Astrocyte (in vitro differentiated cells and primary cell): ENCODE results near the gene KCNMA1. TPM values are rescaled to one million over a fixed set of nuclear protein-coding genes. Genes with fewer than 3 reads are reported as not detected.
A peak's percentile ranks its signal among the peaks of the same experiment; 100 is the strongest.

Source experiments
- DNase-seq: peaks from one replicate; pipeline ENCODE4 v3.0.0-alpha.2; 2010; ENCODE audit warnings: low read depth
- FAIRE-seq: peaks from 2 replicates; lab custom pipeline; 2011; peaks lifted over from hg19 to GRCh38; lab: Jason Lieb, UNC
- H2AFZ ChIP-seq: 2 replicates; pipeline ENCODE4 v1.6.0; 2012; ENCODE audit warnings: low read depth, low read length, inconsistent platforms
- H3K27ac ChIP-seq: 2 replicates; pipeline ENCODE4 v1.5.1; 2011; ENCODE audit warnings: low read depth, low read length, inconsistent platforms
- H3K27me3 ChIP-seq: 2 replicates; pipeline ENCODE4 v1.6.0; 2011; ENCODE audit warnings: low read length, inconsistent platforms; ENCODE audit not compliant: insufficient read depth
- H3K36me3 ChIP-seq: 2 replicates; pipeline ENCODE4 v1.5.1; 2011; ENCODE audit warnings: low read length, inconsistent platforms; ENCODE audit not compliant: insufficient read depth
- H3K4me1 ChIP-seq: 2 replicates; pipeline ENCODE4 v1.5.1; 2011; ENCODE audit warnings: low read length, inconsistent platforms; ENCODE audit not compliant: insufficient read depth
- H3K4me2 ChIP-seq: 2 replicates; pipeline ENCODE4 v1.6.0; 2012; ENCODE audit warnings: low read length, inconsistent platforms
- H3K4me3 ChIP-seq: 2 replicates; pipeline ENCODE4 v1.5.1; 2011; ENCODE audit warnings: low read depth, mild to moderate bottlenecking, low read length, inconsistent platforms; ENCODE audit not compliant: insufficient read depth
- H3K79me2 ChIP-seq: 2 replicates; pipeline ENCODE4 v1.6.0; 2012; ENCODE audit warnings: mild to moderate bottlenecking, low read length, inconsistent platforms; ENCODE audit not compliant: insufficient read depth
- H3K9ac ChIP-seq: 2 replicates; pipeline ENCODE4 v1.6.0; 2012; ENCODE audit warnings: mild to moderate bottlenecking, low read length, inconsistent platforms
- H3K9me3 ChIP-seq: 2 replicates; pipeline ENCODE4 v1.5.1; 2012; ENCODE audit warnings: low read depth, mild to moderate bottlenecking, low read length, inconsistent platforms; ENCODE audit not compliant: insufficient read depth
- H4K20me1 ChIP-seq: 2 replicates; pipeline ENCODE4 v1.6.0; 2012; ENCODE audit warnings: low read length, inconsistent platforms; ENCODE audit not compliant: insufficient read depth
- H3K27ac Mint-ChIP-seq: one replicate; pipeline ENCODE4 v1.8.0; 2021; ENCODE audit warnings: mild to moderate bottlenecking, mixed read lengths; ENCODE audit not compliant: unreplicated experiment
- H3K27me3 Mint-ChIP-seq: one replicate; pipeline ENCODE4 v1.8.0; 2021; ENCODE audit warnings: low read depth, mixed read lengths; ENCODE audit not compliant: unreplicated experiment
- H3K36me3 Mint-ChIP-seq: one replicate; pipeline ENCODE4 v1.8.0; 2021; ENCODE audit warnings: low read depth, mixed read lengths; ENCODE audit not compliant: unreplicated experiment
- H3K4me1 Mint-ChIP-seq: one replicate; pipeline ENCODE4 v1.8.0; 2021; ENCODE audit warnings: low read depth, mixed read lengths; ENCODE audit not compliant: unreplicated experiment
- H3K4me3 Mint-ChIP-seq: one replicate; pipeline ENCODE4 v1.8.0; 2021; ENCODE audit warnings: mild to moderate bottlenecking, moderate library complexity, mixed read lengths; ENCODE audit not compliant: unreplicated experiment
- H3K9me3 Mint-ChIP-seq: one replicate; pipeline ENCODE4 v1.8.0; 2021; ENCODE audit warnings: mild to moderate bottlenecking, mixed read lengths; ENCODE audit not compliant: unreplicated experiment
- CTCF ChIP-seq: IDR thresholded peaks from 2 replicates; pipeline ENCODE4 v1.5.1; 2011; ENCODE audit warnings: low read depth, mild to moderate bottlenecking, inconsistent platforms, low read length, moderate library complexity; ENCODE audit not compliant: insufficient read depth
- EZH2 ChIP-seq: IDR thresholded peaks from 2 replicates; pipeline ENCODE4 v1.6.1; 2012; ENCODE audit warnings: mild to moderate bottlenecking, low read length, inconsistent platforms; ENCODE audit not compliant: insufficient read depth
- total RNA-seq: library from RNA; stranded (reverse); gene quantifications from 2 replicates; pipeline ENCODE4 v1.2.1, GENCODE V29; 2021

KCNMA1 gene
- total RNA-seq, 1 donor from 2014 or later: 45.8 TPM

- Histone ChIP-seq H3K4me1 (peaks cover 7% of the 10 kb centered on the region), H3K36me3 (no peaks in the 10 kb centered on the region), H3K27me3 (no peaks in the 10 kb centered on the region), H3K4me2 (no peak overlapping the region), H3K9ac (no peak overlapping the region), H4K20me1 (peaks cover 10% of the 10 kb centered on the region), H3K9me3 (no peaks in the 10 kb centered on the region), H3K79me2 (peaks cover 22% of the 10 kb centered on the region), H3K27ac (no peak overlapping the region), H3K4me3 (no peak overlapping the region), H2AFZ (no peak overlapping the region)
- H3K9me3 Mint-ChIP-seq: no peaks in the 10 kb centered on the region
- H3K4me3 Mint-ChIP-seq: no peak overlapping the region
- H3K27me3 Mint-ChIP-seq: no peaks in the 10 kb centered on the region
- FAIRE-seq (no peak), DNase-seq (no peak)
- H3K36me3 Mint-ChIP-seq: peaks cover 9% of the 10 kb centered on the region
- TF ChIP-seq EZH2 (no peak), CTCF (no peak)
- no peak overlapping the region for H3K27ac Mint-ChIP-seq
- H3K4me1 Mint-ChIP-seq: peaks cover 14% of the 10 kb centered on the region
These were observed 77.6 kb downstream of the KCNMA1 start for GRCh38 chr10:77560052-77560451.

DNA sequence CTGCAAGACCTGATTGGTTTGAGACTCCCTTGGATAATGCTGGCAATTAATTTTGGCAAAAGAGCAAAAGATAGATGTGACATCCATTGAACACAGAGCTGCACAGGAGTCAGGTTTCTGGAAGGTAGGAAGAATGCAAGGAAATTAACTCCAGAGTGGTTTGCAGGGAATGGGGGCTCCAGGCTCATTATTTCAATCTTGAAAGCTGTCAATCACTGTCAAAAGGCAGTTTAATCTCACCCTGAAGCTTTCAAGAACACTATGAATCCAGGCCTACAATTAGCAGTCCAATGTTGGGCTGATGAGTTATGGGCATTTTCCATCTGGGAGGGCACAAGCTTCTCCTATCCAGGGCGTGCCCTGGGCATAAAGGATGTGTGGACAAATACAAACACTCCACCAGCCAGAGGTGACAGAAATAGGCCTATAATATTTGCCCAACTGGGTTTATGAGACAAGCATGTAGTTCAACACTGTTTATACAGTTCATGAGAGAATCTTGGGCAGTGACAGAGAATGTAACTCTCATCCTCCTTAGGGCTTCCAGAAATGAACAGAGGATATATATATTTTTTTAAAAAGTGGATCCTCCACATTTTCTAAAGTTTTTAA is 80.5 kb downstream of the KCNMA1 start:
- Mint-ChIP-seq H3K4me1 (peaks cover 20% of the 10 kb centered on the region), H3K27me3 (no peaks in the 10 kb centered on the region), H3K36me3 (peaks cover 9% of the 10 kb centered on the region), H3K4me3 (no peak overlapping the region), H3K27ac (no peak overlapping the region), H3K9me3 (no peaks in the 10 kb centered on the region)
- TF ChIP-seq CTCF: no peak
- FAIRE-seq (no peak), DNase-seq (no peak)
- H2AFZ ChIP-seq: no peak overlapping the region
- H3K27me3 ChIP-seq: no peaks in the 10 kb centered on the region
- H3K9ac ChIP-seq: no peak overlapping the region
- no peak overlapping the region for H3K4me2 ChIP-seq
- peaks cover 4% of the 10 kb centered on the region for H3K4me1 ChIP-seq
- peaks cover 9% of the 10 kb centered on the region for H4K20me1 ChIP-seq
- peaks cover 15% of the 10 kb centered on the region for H3K79me2 ChIP-seq
- no peak overlapping the region for H3K4me3 ChIP-seq
- no peak overlapping the region for H3K27ac ChIP-seq
- H3K36me3 ChIP-seq: no peaks in the 10 kb centered on the region
- H3K9me3 ChIP-seq: no peaks in the 10 kb centered on the region

- no peak overlapping the region for H3K9ac ChIP-seq
- H4K20me1 ChIP-seq: peaks cover 9% of the 10 kb centered on the region
- Mint-ChIP-seq H3K9me3 (no peaks in the 10 kb centered on the region), H3K4me1 (peaks cover 20% of the 10 kb centered on the region), H3K27ac (peak overlapping the region; percentile 56), H3K4me3 (no peak overlapping the region), H3K36me3 (peaks cover 9% of the 10 kb centered on the region), H3K27me3 (no peaks in the 10 kb centered on the region)
- H3K4me2 ChIP-seq: no peak overlapping the region
- H3K9me3 ChIP-seq: no peaks in the 10 kb centered on the region
- H3K4me1 ChIP-seq: peaks cover 4% of the 10 kb centered on the region
- no peak overlapping the region for H2AFZ ChIP-seq
- no peaks in the 10 kb centered on the region for H3K27me3 ChIP-seq
- FAIRE-seq: no peak
- no peak for TF ChIP-seq CTCF
- TF ChIP-seq EZH2: no peak
- H3K4me3 ChIP-seq: no peak overlapping the region
- no peak for DNase-seq
- H3K79me2 ChIP-seq: peaks cover 12% of the 10 kb centered on the region
- H3K36me3 ChIP-seq: no peaks in the 10 kb centered on the region
- H3K27ac ChIP-seq: no peak overlapping the region
These were observed 81.9 kb downstream of the KCNMA1 start for GRCh38 chr10:77555591-77556212.
